GM12878 (cell line): ENCODE measurements around the gene DDX39B. TPM values are rescaled to one million over a fixed set of nuclear protein-coding genes. Genes with fewer than 3 reads are reported as not detected.
A peak's percentile ranks its signal among the peaks of the same experiment; 100 is the strongest.

Source experiments
- BMI1 ChIP-seq: fragments of 450-650 bp; IDR thresholded peaks from 2 replicates; pipeline ENCODE4 v1.6.1; 2016; ENCODE audit warnings: mild to moderate bottlenecking, moderate library complexity, borderline replicate concordance
- BRCA1 ChIP-seq: IDR thresholded peaks from 2 replicates; pipeline ENCODE4 v1.6.1; 2011; ENCODE audit warnings: low read depth, low read length, improper control_type of control experiment
- CBFB ChIP-seq: IDR thresholded peaks from 2 replicates; pipeline ENCODE4 v1.6.1; 2016; ENCODE audit warnings: antibody characterized with exemption, low read depth
- CBX5 ChIP-seq: sonication (generic); IDR thresholded peaks from 2 replicates; pipeline ENCODE4 v1.6.1; 2016; ENCODE audit warnings: low read depth, moderate library complexity, mild to moderate bottlenecking, inconsistent platforms
- CHD1 ChIP-seq: IDR thresholded peaks from 2 replicates; pipeline ENCODE4 v1.6.1; 2012; ENCODE audit warnings: low read depth, low read length, improper control_type of control experiment
- CREM ChIP-seq: IDR thresholded peaks from 2 replicates; pipeline ENCODE4 v1.6.1; 2014; ENCODE audit warnings: antibody characterized with exemption, low read depth
- IKZF1 ChIP-seq: fragments of 450-650 bp; conservative IDR thresholded peaks from 2 replicates; pipeline ENCODE4 v1.6.1; 2017; ENCODE audit warnings: antibody characterized with exemption, mild to moderate bottlenecking
- JUND ChIP-seq: IDR thresholded peaks from 2 replicates; pipeline ENCODE4 v1.6.1; 2012; ENCODE audit warnings: low read depth, mild to moderate bottlenecking, low read length, improper control_type of control experiment, moderate library complexity
- KDM1A ChIP-seq: fragments of 200-600 bp; sonication (generic); IDR thresholded peaks from 2 replicates; pipeline ENCODE4 v1.6.1; 2016; ENCODE audit warnings: borderline replicate concordance
- KLF5 ChIP-seq: fragments of 450-650 bp; IDR thresholded peaks from 2 replicates; pipeline ENCODE4 v1.6.1; 2014; ENCODE audit warnings: mild to moderate bottlenecking; ENCODE audit not compliant: partially characterized antibody
- MLLT1 ChIP-seq: fragments of 450-650 bp; IDR thresholded peaks from 2 replicates; pipeline ENCODE4 v1.6.1; 2016; ENCODE audit warnings: mild to moderate bottlenecking
- MXI1 ChIP-seq: fragments of 150-350 bp; IDR thresholded peaks from 2 replicates; pipeline ENCODE4 v1.6.1; 2011; ENCODE audit warnings: low read depth, mild to moderate bottlenecking, inconsistent platforms, low read length, improper control_type of control experiment
- NBN ChIP-seq: fragments of 450-650 bp; IDR thresholded peaks from 2 replicates; pipeline ENCODE4 v1.6.1; 2016
- NFIC ChIP-seq: IDR thresholded peaks from 2 replicates; pipeline ENCODE4 v1.6.1; 2012; ENCODE audit warnings: low read depth, mild to moderate bottlenecking, inconsistent platforms, low read length, moderate library complexity
- NFYB ChIP-seq: IDR thresholded peaks from 2 replicates; pipeline ENCODE4 v1.6.1; 2011; ENCODE audit warnings: low read depth, mild to moderate bottlenecking, low read length, improper control_type of control experiment, moderate library complexity; ENCODE audit not compliant: insufficient read depth
- NR2C1 ChIP-seq: fragments of 450-650 bp; IDR thresholded peaks from 2 replicates; pipeline ENCODE4 v1.6.1; 2017; ENCODE audit warnings: antibody characterized with exemption, mild to moderate bottlenecking, moderate library complexity
- PML ChIP-seq: IDR thresholded peaks from 2 replicates; pipeline ENCODE4 v1.6.1; 2012; ENCODE audit warnings: low read length, inconsistent platforms
- POU2F2 ChIP-seq: IDR thresholded peaks from 3 replicates; pipeline ENCODE4 v1.6.1; 2011; ENCODE audit warnings: low read depth, mild to moderate bottlenecking, low read length, borderline replicate concordance
- RAD21 ChIP-seq: IDR thresholded peaks from 2 replicates; pipeline ENCODE4 v1.6.1; 2011; ENCODE audit warnings: mild to moderate bottlenecking, low read depth, low read length, moderate library complexity; ENCODE audit not compliant: insufficient read depth
- RAD51 ChIP-seq: fragments of 450-650 bp; IDR thresholded peaks from 2 replicates; pipeline ENCODE4 v1.6.1; 2016; ENCODE audit warnings: moderate library complexity, mild to moderate bottlenecking, inconsistent platforms
- SMAD1 ChIP-seq: fragments of 450-650 bp; IDR thresholded peaks from 2 replicates; pipeline ENCODE4 v1.6.1; 2018; ENCODE audit warnings: mild to moderate bottlenecking, low read depth; ENCODE audit not compliant: partially characterized antibody
- SMC3 ChIP-seq: IDR thresholded peaks from 2 replicates; pipeline ENCODE4 v1.6.1; 2011; ENCODE audit warnings: low read length, improper control_type of control experiment, borderline replicate concordance
- SREBF1 ChIP-seq: IDR thresholded peaks from 2 replicates; pipeline ENCODE4 v1.6.1; 2012; ENCODE audit warnings: mild to moderate bottlenecking, low read length
- SREBF2 ChIP-seq: IDR thresholded peaks from 2 replicates; pipeline ENCODE4 v1.6.1; 2012; ENCODE audit warnings: mild to moderate bottlenecking, low read length
- SUZ12 ChIP-seq: fragments of 200-600 bp; sonication (generic); IDR thresholded peaks from one replicate; pipeline ENCODE4 v1.6.1; 2018; ENCODE audit warnings: antibody characterized with exemption, mild to moderate bottlenecking; ENCODE audit not compliant: unreplicated experiment
- ZBTB40 ChIP-seq: fragments of 450-650 bp; IDR thresholded peaks from 2 replicates; pipeline ENCODE4 v1.6.1; 2016; ENCODE audit warnings: mild to moderate bottlenecking, moderate library complexity, borderline replicate concordance
- ZNF622 ChIP-seq: fragments of 450-650 bp; IDR thresholded peaks from 2 replicates; pipeline ENCODE4 v1.6.1; 2017; ENCODE audit warnings: mild to moderate bottlenecking, inconsistent platforms
- polyA plus RNA-seq, 11 experiments: library from polyadenylated mRNA; depleted of rRNA in 4 of 11; unstranded in 6 of 11; stranded (reverse) in 5 of 11; fragments of >200 nt; fragmentation: Nextera tagmentation in 4 of 11; fragmentation: Illumina TruSeq in 1 of 11; extraction: Ambion mirVana in 4 of 11; extraction: Trizol in 1 of 11; gene quantifications; 1 replicate in 1 of 11; 2 replicates in 10 of 11; pipeline versions ENCODE4 v1.2.1 to v1.2.3, GENCODE V29; 2011 to 2016; ENCODE audit warnings: inconsistent platforms in 2 of 11, missing spikeins in 2 of 11, low read depth in 1 of 11
- total RNA-seq, 4 experiments: library from RNA; depleted of rRNA in 3 of 4; stranded (reverse); fragments of >200 nt in 3 of 4; fragmentation: Illumina TruSeq in 1 of 4; extraction: Trizol in 1 of 4; gene quantifications; 2 replicates each; pipeline versions ENCODE4 v1.2.1 to v1.2.3, GENCODE V29; 2013 to 2021

The DDX39B gene
- total and polyA plus RNA-seq, 10 of the 15 experiments (the other 5 are each of a cell fraction or from before 2014, with no cell fraction given): 271 to 661 (median 330) TPM

- no peak for TF ChIP-seq JUND
- no peak for TF ChIP-seq BRCA1
- no peak for TF ChIP-seq KLF5
- TF ChIP-seq SMC3: no peak
- no peak for TF ChIP-seq CHD1
- TF ChIP-seq NBN: peak; percentile 78; the same call in 1 of the 2 replicates
- TF ChIP-seq SREBF1: no peak
- TF ChIP-seq RAD21: no peak
- no peak for TF ChIP-seq MLLT1
- no peak for TF ChIP-seq ZNF622
- no peak; the same call in 1 of the 2 replicates for TF ChIP-seq NR2C1
- no peak for TF ChIP-seq MXI1
- no peak for TF ChIP-seq RAD51
- no peak for TF ChIP-seq NFIC
- no peak for TF ChIP-seq BMI1
- TF ChIP-seq SMAD1: no peak
- no peak for TF ChIP-seq KDM1A
- TF ChIP-seq PML: no peak
- no peak for TF ChIP-seq CBX5
- TF ChIP-seq NFYB: no peak
- no peak for TF ChIP-seq SREBF2
- 0 out of 2 replicates have a peak, but pooled peaks have one; percentile 12 for TF ChIP-seq IKZF1
- TF ChIP-seq POU2F2: peak; percentile 26; the same call in 1 of the 3 replicates
- peak; percentile 71; the same call in 1 of the 2 replicates for TF ChIP-seq CREM
- no peak for TF ChIP-seq SUZ12
- TF ChIP-seq ZBTB40: no peak
- TF ChIP-seq CBFB: 0 out of 2 replicates have a peak, but pooled peaks have one; percentile 36
Measured at GRCh38 chr6:31567531-31568370, 25.9 kb upstream of the DDX39B start (continued).
